Right atrium auricular region (tissue), 2 donors: ENCODE results near the gene STAG1. TPM values are rescaled to one million over a fixed set of nuclear protein-coding genes. Genes with fewer than 3 reads are reported as not detected.
A peak's percentile ranks its signal among the peaks of the same experiment; 100 is the strongest.
"Not testable (repeated sequence)": the region's sequence is repeated elsewhere in the genome, so short reads cannot be mapped to it uniquely, and the experiment has no call there.

Experiments
- DNase-seq: peaks from one replicate; pipeline ENCODE4 v3.0.0-alpha.2; 2019; ENCODE audit warnings: low spot score
- H3K27ac ChIP-seq, 2 donors: fragments of 200-600 bp; sonication (generic); 1 replicate in 1 of 2; 2 replicates in 1 of 2; pipeline ENCODE4 v1.5.1; 2016 to 2019
- H3K27me3 ChIP-seq, 2 donors: fragments of 200-600 bp; sonication (generic); one replicate each; pipeline versions ENCODE4 v1.5.1 to v1.6.0; 2017 to 2019
- H3K36me3 ChIP-seq: fragments of 200-600 bp; sonication (generic); one replicate; pipeline ENCODE4 v1.5.1; 2016
- H3K4me1 ChIP-seq, 2 donors: fragments of 200-600 bp; sonication (generic); one replicate each; pipeline versions ENCODE4 v1.5.1 to v1.6.0; 2017 to 2019
- H3K4me3 ChIP-seq, 2 donors: fragments of 200-600 bp; sonication (generic); 1 replicate in 1 of 2; 2 replicates in 1 of 2; pipeline ENCODE4 v1.5.1; 2017 to 2019; ENCODE audit warnings: mild to moderate bottlenecking in 1 of 2, moderate library complexity in 1 of 2
- H3K9me3 ChIP-seq, 2 donors: fragments of 200-600 bp; sonication (generic); one replicate each; pipeline ENCODE4 v1.5.1; 2019
- total RNA-seq, 2 donors: library from RNA; depleted of rRNA; stranded (reverse); fragments of >200 nt; gene quantifications; one replicate each; pipeline ENCODE4 v1.1.0, GENCODE V29; 2016
- TF ChIP-seq, protein P1 (sequence below), 2 donors: fragments of 200-600 bp; sonication (generic); IDR thresholded peaks; one replicate each; pipeline ENCODE4 v1.5.1; 2019; ENCODE audit warnings: antibody characterized with exemption in 2 of 2

The STAG1 gene
- total RNA-seq, 2 donors from 2014 or later, result 16.5 to 24.8 TPM

GRCh38 chr3:136516656-136517055, 235.5 kb downstream of the STAG1 start:
- no peaks in the 10 kb centered on the region for H3K4me1 ChIP-seq
- H3K9me3 ChIP-seq, result no peaks in the 10 kb centered on the region
- no peak overlapping the region for H3K27ac ChIP-seq
- no peak for DNase-seq
- no peaks in the 10 kb centered on the region for H3K27me3 ChIP-seq
- TF ChIP-seq, protein P1, sequence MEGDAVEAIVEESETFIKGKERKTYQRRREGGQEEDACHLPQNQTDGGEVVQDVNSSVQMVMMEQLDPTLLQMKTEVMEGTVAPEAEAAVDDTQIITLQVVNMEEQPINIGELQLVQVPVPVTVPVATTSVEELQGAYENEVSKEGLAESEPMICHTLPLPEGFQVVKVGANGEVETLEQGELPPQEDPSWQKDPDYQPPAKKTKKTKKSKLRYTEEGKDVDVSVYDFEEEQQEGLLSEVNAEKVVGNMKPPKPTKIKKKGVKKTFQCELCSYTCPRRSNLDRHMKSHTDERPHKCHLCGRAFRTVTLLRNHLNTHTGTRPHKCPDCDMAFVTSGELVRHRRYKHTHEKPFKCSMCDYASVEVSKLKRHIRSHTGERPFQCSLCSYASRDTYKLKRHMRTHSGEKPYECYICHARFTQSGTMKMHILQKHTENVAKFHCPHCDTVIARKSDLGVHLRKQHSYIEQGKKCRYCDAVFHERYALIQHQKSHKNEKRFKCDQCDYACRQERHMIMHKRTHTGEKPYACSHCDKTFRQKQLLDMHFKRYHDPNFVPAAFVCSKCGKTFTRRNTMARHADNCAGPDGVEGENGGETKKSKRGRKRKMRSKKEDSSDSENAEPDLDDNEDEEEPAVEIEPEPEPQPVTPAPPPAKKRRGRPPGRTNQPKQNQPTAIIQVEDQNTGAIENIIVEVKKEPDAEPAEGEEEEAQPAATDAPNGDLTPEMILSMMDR (IDR thresholded peaks at IDR 0.05), result no peak
- no peaks in the 10 kb centered on the region for H3K36me3 ChIP-seq
- no peak overlapping the region for H3K4me3 ChIP-seq

GRCh38 chr3:136516095-136516494, 236.1 kb downstream of the STAG1 start:
- no peaks in the 10 kb centered on the region for H3K9me3 ChIP-seq
- no peaks in the 10 kb centered on the region for H3K4me1 ChIP-seq
- DNase-seq, result no peak
- no peaks in the 10 kb centered on the region for H3K36me3 ChIP-seq
- no peak overlapping the region for H3K4me3 ChIP-seq
- H3K27ac ChIP-seq, result no peak overlapping the region
- no peaks in the 10 kb centered on the region for H3K27me3 ChIP-seq
- TF ChIP-seq, protein P1 (IDR thresholded peaks at IDR 0.05), result no peak

DNA sequence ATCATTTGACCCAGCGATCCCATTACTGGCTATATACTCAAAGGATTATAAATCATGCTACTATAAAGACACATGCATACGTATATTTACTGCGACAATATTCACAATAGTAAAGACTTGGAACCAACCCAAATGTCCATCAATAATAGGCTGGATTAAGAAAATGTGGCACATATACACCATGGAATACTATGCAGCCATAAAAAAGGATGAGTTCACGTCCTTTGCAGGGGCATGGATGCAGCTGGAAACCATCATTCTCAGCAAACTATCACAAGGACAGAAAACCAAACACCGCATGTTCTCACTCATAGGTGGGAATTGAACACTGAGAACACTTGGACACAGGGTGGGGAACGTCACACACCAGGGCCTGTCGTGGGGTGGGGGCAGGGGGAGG, 237.6 kb downstream of the STAG1 start:
- H3K27ac ChIP-seq, H3K4me1 ChIP-seq, H3K4me3 ChIP-seq, H3K36me3 ChIP-seq, H3K27me3 ChIP-seq, H3K9me3 ChIP-seq, DNase-seq: not testable (repeated sequence)

DNA sequence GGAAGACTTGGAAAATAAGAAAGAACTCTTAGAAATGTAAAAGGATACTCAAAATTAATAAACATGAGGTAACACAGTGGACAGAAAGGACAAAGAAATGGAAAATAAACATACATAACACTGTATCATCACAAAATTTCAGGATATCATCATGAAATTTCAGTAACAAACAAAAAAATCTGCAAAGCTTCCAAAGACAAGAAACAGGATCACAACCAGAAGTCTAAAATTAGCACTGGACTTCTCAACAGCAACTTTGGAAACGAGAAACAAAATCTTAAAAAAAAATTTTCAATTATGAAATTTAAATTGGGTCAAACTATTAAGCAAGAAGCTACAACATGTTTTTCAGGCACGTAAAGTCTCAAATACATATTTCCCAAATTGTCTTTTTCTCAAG, 238.8 kb downstream of the STAG1 start:
- Histone ChIP-seq H3K4me3 (no peak overlapping the region), H3K27ac (peak overlapping the region in 1 of 2 donors; percentile 14), H3K27me3 (no peaks in the 10 kb centered on the region), H3K4me1 (no peaks in the 10 kb centered on the region), H3K9me3 (no peaks in the 10 kb centered on the region), H3K36me3 (no peaks in the 10 kb centered on the region)
- TF ChIP-seq, protein P1 (IDR thresholded peaks at IDR 0.05), result no peak
- no peak for DNase-seq

GRCh38 chr3:136512381-136512780, 239.8 kb downstream of the STAG1 start:
- Histone ChIP-seq H3K4me1 (no peaks in the 10 kb centered on the region), H3K27me3 (no peaks in the 10 kb centered on the region), H3K36me3 (no peaks in the 10 kb centered on the region), H3K4me3 (no peak overlapping the region), H3K27ac (no peak overlapping the region), H3K9me3 (no peaks in the 10 kb centered on the region)
- DNase-seq, result no peak
- TF ChIP-seq, protein P1 (IDR thresholded peaks at IDR 0.05), result no peak

- Histone ChIP-seq H3K4me1 (peaks cover 0 to 3% of the 10 kb centered on the region in 2 donors), H3K27ac (no peak overlapping the region), H3K36me3 (no peaks in the 10 kb centered on the region), H3K9me3 (no peaks in the 10 kb centered on the region), H3K4me3 (no peak overlapping the region), H3K27me3 (no peaks in the 10 kb centered on the region)
- TF ChIP-seq, protein P1 (IDR thresholded peaks at IDR 0.05), result no peak
- DNase-seq, result no peak
These were observed 246.5 kb downstream of the STAG1 start for GRCh38 chr3:136505676-136506075.
